Neutrophil (primary cell): ENCODE data around the gene FAM83E.
A peak's percentile ranks its signal among the peaks of the same experiment; 100 is the strongest.
"Not testable (repeated sequence)": the region's sequence is repeated elsewhere in the genome, so short reads cannot be mapped to it uniquely, and the experiment has no call there.

Experiments
- H3K27ac ChIP-seq: fragments of 200-600 bp; sonication (generic); 2 replicates; pipeline ENCODE4 v1.5.1; 2016; ENCODE audit warnings: mild to moderate bottlenecking, moderate library complexity
- H3K27me3 ChIP-seq: fragments of 200-600 bp; sonication (generic); 2 replicates; pipeline ENCODE4 v1.6.0; 2016; ENCODE audit warnings: mild to moderate bottlenecking
- H3K36me3 ChIP-seq: fragments of 200-600 bp; sonication (generic); 2 replicates; pipeline ENCODE4 v1.5.1; 2017
- H3K4me1 ChIP-seq, 2 experiments: fragments of 200-600 bp in 1 of 2; sonication (generic) in 1 of 2; 1 replicate in 1 of 2; 2 replicates in 1 of 2; pipeline versions ENCODE4 v1.5.1 to v1.6.1; 2013 to 2016; ENCODE audit warnings: low read depth in 1 of 2, low read length in 1 of 2, mild to moderate bottlenecking in 1 of 2, moderate library complexity in 1 of 2; ENCODE audit not compliant: control insufficient read depth in 1 of 2, insufficient read depth in 1 of 2
- H3K4me3 ChIP-seq, 2 experiments: fragments of 200-600 bp in 1 of 2; sonication (generic) in 1 of 2; 1 replicate in 1 of 2; 2 replicates in 1 of 2; pipeline ENCODE4 v1.5.1; 2013 to 2016; ENCODE audit warnings: low read depth in 1 of 2, low read length in 1 of 2, mild to moderate bottlenecking in 1 of 2, moderate library complexity in 1 of 2
- H3K9me3 ChIP-seq: fragments of 200-600 bp; sonication (generic); 2 replicates; pipeline ENCODE4 v1.5.1; 2016
- TF ChIP-seq, protein P1 (sequence below): fragments of 200-600 bp; sonication (generic); IDR thresholded peaks from 2 replicates; pipeline ENCODE4 v1.5.1; 2016; ENCODE audit warnings: antibody characterized with exemption

The FAM83E gene

DNA sequence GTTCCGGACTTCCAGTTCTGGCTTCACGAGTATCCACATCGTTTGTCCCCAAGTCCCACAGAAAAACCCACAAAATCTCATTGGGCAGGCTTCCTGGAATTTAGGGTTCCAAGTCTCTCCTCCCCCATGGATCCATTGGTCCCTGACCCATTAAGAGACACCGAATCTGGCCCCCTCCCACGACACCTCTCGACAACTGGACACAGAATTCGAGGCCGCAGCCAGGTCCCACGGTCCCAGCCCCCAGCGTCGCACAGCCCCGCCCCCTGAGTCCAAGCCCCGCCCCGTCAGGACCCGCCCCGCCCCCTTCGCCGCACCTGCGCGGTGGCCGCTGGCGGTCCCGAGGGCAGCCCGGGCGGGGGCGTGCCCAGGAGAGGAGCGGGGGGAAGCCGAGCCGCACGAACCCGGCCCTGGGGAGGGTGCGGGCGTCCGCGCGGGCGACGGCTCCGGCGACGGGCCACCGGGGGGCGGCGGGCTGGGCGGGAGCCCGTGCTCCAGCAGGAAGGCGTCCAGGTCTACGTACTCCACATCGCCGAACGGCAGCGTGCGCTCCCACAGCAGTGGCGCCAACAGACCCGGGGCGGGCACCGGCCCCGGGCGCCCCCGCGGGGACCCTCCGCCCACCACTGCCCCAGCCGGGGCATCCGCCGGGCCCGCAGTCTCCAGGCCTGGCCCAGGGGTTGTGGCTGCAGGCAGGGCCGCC, 20.5 kb upstream of the FAM83E start:
- Histone ChIP-seq H3K4me3 (peak overlapping the region; percentile 87 to 90), H3K36me3 (peaks cover 30% of the 10 kb centered on the region), H3K27ac (peak overlapping the region; percentile 96), H3K9me3 (no peaks in the 10 kb centered on the region), H3K27me3 (no peaks in the 10 kb centered on the region), H3K4me1 (peaks cover 64 to 74% of the 10 kb centered on the region in 2 experiments)
- TF ChIP-seq, protein P1, sequence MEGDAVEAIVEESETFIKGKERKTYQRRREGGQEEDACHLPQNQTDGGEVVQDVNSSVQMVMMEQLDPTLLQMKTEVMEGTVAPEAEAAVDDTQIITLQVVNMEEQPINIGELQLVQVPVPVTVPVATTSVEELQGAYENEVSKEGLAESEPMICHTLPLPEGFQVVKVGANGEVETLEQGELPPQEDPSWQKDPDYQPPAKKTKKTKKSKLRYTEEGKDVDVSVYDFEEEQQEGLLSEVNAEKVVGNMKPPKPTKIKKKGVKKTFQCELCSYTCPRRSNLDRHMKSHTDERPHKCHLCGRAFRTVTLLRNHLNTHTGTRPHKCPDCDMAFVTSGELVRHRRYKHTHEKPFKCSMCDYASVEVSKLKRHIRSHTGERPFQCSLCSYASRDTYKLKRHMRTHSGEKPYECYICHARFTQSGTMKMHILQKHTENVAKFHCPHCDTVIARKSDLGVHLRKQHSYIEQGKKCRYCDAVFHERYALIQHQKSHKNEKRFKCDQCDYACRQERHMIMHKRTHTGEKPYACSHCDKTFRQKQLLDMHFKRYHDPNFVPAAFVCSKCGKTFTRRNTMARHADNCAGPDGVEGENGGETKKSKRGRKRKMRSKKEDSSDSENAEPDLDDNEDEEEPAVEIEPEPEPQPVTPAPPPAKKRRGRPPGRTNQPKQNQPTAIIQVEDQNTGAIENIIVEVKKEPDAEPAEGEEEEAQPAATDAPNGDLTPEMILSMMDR, result no peak

GRCh38 chr19:48634424-48635262, 19.8 kb upstream of the FAM83E start:
- H3K27ac ChIP-seq, result peak overlapping the region; percentile 96
- TF ChIP-seq, protein P1, result peak; percentile 9
- H3K4me3 ChIP-seq, result peak overlapping the region; percentile 87 to 90
- no peaks in the 10 kb centered on the region for H3K9me3 ChIP-seq
- H3K36me3 ChIP-seq, result peaks cover 37% of the 10 kb centered on the region
- H3K27me3 ChIP-seq, result no peaks in the 10 kb centered on the region
- peaks cover 71 to 77% of the 10 kb centered on the region in 2 experiments for H3K4me1 ChIP-seq

DNA sequence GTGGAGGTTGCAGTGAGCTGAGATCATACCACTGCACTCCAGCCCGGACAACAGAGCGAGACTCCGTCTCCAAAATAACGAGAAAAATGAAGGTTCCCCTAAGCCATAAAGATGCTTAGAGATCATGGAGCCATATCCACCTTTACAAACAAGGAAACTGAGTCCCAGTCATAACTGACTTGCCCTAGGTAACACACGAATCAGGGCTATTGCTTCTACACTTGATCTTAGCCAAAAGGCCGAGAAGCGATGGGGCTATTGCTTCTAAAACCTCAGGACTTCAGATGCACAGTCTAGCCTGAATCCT, 19.1 kb upstream of the FAM83E start:
- H3K4me3 ChIP-seq, result peak overlapping the region; percentile 37 to 87

GRCh38 chr19:48633148-48634035, 18.5 kb upstream of the FAM83E start:
- Histone ChIP-seq H3K4me3 (peak overlapping the region in 1 of 2 experiments; percentile 87), H3K27ac (peak overlapping the region; percentile 96), H3K27me3 (no peaks in the 10 kb centered on the region), H3K36me3 (peaks cover 50% of the 10 kb centered on the region), H3K4me1 (peaks cover 63 to 66% of the 10 kb centered on the region in 2 experiments), H3K9me3 (no peaks in the 10 kb centered on the region)
- TF ChIP-seq, protein P1, result no peak

More for the DNA sequence above, 19.1 kb upstream of the FAM83E start:
- TF ChIP-seq, protein P1, result no peak
- no peaks in the 10 kb centered on the region for H3K27me3 ChIP-seq
- H3K4me1 ChIP-seq, result peaks cover 69 to 72% of the 10 kb centered on the region in 2 experiments
- H3K27ac ChIP-seq, result peak overlapping the region; percentile 96
- no peaks in the 10 kb centered on the region for H3K9me3 ChIP-seq
- H3K36me3 ChIP-seq, result peaks cover 44% of the 10 kb centered on the region

- peak overlapping the region; percentile 96 for H3K27ac ChIP-seq
- no peak overlapping the region for H3K4me3 ChIP-seq
- H3K36me3 ChIP-seq, result peaks cover 54% of the 10 kb centered on the region
These were observed 17.8 kb upstream of the FAM83E start for GRCh38 chr19:48632692-48633147.

DNA sequence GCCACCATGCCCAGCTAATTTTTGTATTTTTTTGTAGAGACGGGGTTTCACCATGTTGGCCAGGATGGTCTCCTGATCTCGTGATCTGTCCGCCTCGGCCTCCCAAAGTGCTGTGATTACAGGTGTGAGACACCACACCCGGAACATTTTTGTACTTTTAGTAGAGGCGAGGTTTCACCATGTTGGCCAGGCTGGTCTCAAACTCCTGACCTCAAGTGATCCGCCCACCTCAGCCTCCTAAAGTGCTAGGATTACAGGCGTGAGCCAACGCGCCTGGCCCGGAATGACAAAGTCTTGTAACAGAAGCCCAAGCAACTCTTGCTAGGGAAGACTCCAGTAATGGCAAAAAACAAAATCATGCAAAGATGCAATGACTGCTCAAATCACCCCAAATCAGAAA, 17.4 kb upstream of the FAM83E start:
- peaks cover 54% of the 10 kb centered on the region for H3K36me3 ChIP-seq
- H3K4me1 ChIP-seq, result peaks cover 54 to 59% of the 10 kb centered on the region in 2 experiments
- not testable (repeated sequence) for H3K4me3 ChIP-seq, H3K9me3 ChIP-seq, H3K27me3 ChIP-seq
- H3K27ac ChIP-seq, result peak overlapping the region; percentile 96

More at GRCh38 chr19:48632692-48633147, 17.8 kb upstream of the FAM83E start:
- TF ChIP-seq, protein P1, result no peak
- H3K27me3 ChIP-seq, result no peaks in the 10 kb centered on the region
- peaks cover 57 to 63% of the 10 kb centered on the region in 2 experiments for H3K4me1 ChIP-seq
- no peaks in the 10 kb centered on the region for H3K9me3 ChIP-seq
